ENCODE data around the gene GLIS1. TPM values are rescaled to one million over a fixed set of nuclear protein-coding genes. Genes with fewer than 3 reads are reported as not detected.

Gene GLIS1
- total and polyA plus RNA-seq, 7 donors, result 0.03 to 0.40 (median 0.15) TPM

DNA sequence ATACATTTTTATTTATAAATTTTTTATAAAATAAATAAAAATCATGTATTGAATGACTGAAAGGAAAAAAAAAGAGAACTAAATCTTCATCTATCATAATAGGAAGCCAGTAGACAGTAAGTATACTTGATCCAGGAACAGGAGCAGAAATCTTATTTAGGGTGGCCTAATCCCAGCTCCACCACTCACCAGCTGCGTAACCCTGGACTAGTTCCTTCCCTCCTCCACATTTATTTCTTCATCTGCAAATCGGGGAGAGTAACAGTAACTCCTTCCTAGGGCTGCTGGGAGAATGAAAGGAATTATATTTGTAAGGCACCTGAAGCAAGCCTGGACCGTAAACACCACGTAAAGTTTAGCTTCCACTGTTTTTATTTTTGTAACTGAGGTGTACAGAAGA, 17.9 kb downstream of the GLIS1 start:
- DNase-seq (no peak), ATAC-seq (no peak)
- WGBS, 3 donors, result 70 to 81% (median 78%) methylated on average over 4 of the region's 4 CpGs
- intact Hi-C loops (cut with DNase I), result no loop called here
- Histone ChIP-seq H3K36me3 (ENCODE audit: insufficient read depth in 1 of 2, low read depth in 1 of 2) (no peaks in the 10 kb centered on the region), H3K27ac (no peak overlapping the region), H3K27me3 (ENCODE audit: insufficient read depth in 3 of 3, low read length in 2 of 3) (peaks cover 0 to 3% (median 0%) of the 10 kb centered on the region in 3 donors), H3K4me3 (no peak overlapping the region), H3K4me1 (no peaks in the 10 kb centered on the region), H3K9me3 (no peaks in the 10 kb centered on the region)
- TF ChIP-seq, protein P1, sequence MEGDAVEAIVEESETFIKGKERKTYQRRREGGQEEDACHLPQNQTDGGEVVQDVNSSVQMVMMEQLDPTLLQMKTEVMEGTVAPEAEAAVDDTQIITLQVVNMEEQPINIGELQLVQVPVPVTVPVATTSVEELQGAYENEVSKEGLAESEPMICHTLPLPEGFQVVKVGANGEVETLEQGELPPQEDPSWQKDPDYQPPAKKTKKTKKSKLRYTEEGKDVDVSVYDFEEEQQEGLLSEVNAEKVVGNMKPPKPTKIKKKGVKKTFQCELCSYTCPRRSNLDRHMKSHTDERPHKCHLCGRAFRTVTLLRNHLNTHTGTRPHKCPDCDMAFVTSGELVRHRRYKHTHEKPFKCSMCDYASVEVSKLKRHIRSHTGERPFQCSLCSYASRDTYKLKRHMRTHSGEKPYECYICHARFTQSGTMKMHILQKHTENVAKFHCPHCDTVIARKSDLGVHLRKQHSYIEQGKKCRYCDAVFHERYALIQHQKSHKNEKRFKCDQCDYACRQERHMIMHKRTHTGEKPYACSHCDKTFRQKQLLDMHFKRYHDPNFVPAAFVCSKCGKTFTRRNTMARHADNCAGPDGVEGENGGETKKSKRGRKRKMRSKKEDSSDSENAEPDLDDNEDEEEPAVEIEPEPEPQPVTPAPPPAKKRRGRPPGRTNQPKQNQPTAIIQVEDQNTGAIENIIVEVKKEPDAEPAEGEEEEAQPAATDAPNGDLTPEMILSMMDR (IDR thresholded peaks at IDR 0.05), result no peak

DNA sequence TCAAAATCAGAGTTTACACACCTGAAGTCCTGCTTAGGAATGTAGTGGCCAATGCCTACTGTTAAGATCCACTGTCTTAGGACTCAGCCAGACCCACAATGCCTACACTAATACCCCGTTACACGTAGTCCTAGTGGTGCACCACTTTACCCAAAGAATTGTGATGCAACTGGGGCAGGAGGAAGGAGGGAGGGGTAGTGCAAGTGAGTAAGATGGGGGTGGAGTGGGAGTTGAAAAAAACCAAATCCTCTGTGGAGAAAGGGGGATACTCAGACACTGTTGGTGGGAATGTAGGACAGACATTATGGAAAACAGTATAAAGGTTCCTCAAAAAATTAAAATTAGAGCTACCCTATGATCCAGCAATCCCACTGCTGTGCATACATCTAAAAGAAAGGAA, 19.5 kb downstream of the GLIS1 start:
- TF ChIP-seq, protein P1 (IDR thresholded peaks at IDR 0.05), result no peak
- H3K36me3 ChIP-seq (ENCODE audit: insufficient read depth in 1 of 2, low read depth in 1 of 2), result no peaks in the 10 kb centered on the region
- H3K4me3 ChIP-seq, result no peak overlapping the region
- intact Hi-C loops (cut with DNase I), result no loop called here
- DNase-seq, result no peak
- peaks cover 0 to 13% (median 0%) of the 10 kb centered on the region in 3 donors for H3K27me3 ChIP-seq (ENCODE audit: insufficient read depth in 3 of 3, low read length in 2 of 3)
- no peak for ATAC-seq
- 66 to 73% (median 71%) methylated on average over 2 of the region's 2 CpGs for WGBS, 3 donors
- no peaks in the 10 kb centered on the region for H3K9me3 ChIP-seq
- H3K4me1 ChIP-seq, result no peaks in the 10 kb centered on the region
- H3K27ac ChIP-seq, result no peak overlapping the region

DNA sequence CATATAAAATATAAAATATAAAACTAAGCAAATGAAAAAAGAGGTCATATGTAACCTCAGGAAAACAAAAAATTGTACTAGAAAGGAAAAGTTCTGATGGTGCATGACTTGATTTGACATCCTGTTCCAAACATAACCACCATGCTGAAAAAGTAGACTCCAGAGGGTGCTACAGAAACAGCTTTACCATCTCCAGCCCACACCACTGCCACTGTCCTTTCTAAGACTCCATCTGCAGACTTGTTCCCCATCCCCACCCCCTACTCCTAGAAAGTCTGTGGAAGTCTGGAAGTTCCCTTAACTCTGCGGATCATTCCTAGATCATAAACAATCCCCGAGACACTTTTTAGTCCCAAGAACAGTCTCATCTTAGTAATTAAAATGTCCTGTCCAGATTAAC, 20.5 kb downstream of the GLIS1 start:
- DNase-seq (no peak), ATAC-seq (no peak)
- Histone ChIP-seq H3K27me3 (ENCODE audit: insufficient read depth in 3 of 3, low read length in 2 of 3) (peaks cover 0 to 13% (median 0%) of the 10 kb centered on the region in 3 donors), H3K27ac (no peak overlapping the region), H3K9me3 (no peaks in the 10 kb centered on the region), H3K4me1 (no peaks in the 10 kb centered on the region), H3K36me3 (ENCODE audit: insufficient read depth in 1 of 2, low read depth in 1 of 2) (no peaks in the 10 kb centered on the region), H3K4me3 (no peak overlapping the region)
- TF ChIP-seq, protein P1 (IDR thresholded peaks at IDR 0.05), result no peak
- intact Hi-C loops (cut with DNase I), result no loop called here
- 65 to 73% (median 71%) methylated on average over 2 of the region's 2 CpGs for WGBS, 3 donors

DNA sequence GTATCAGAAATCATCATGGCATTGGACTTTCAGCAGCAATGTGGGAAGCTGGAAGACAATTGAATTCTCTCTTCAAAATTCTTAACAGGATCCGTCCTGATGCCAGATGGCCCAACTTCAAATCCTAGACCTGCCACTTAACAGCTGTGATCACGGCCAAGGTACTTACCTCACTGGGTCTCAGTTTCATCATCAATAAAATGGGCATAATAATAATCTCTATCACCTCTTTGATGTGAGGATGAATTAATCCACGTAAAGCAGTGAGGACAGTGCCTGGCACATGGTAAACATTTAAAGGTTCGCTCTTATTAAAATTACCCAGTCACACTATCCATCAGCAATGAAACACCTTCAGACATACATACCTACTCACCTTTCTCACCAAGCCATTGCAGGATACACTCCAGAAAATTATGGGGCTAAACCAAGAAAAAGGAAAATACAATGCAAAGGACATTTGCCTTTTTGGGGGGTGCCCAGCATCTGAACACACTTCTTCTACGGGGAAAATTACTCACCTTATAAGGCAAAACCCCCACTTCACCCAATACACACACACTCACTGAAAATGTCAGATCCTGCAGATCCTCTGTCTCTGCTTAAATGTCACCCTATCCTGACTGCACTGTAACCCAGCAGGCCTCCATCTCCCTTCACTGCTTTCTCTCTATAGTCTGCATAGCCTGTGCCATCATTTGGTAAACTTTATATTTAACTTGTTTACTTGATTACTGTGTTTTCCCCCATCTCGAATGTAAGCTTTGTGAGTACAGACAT, 21.7 kb downstream of the GLIS1 start:
- intact Hi-C loops (cut with DNase I), result no loop called here
- 72 to 80% (median 73%) methylated on average over 6 of the region's 6 CpGs for WGBS, 3 donors
- Histone ChIP-seq H3K9me3 (no peaks in the 10 kb centered on the region), H3K4me1 (no peaks in the 10 kb centered on the region), H3K27ac (no peak overlapping the region), H3K36me3 (ENCODE audit: insufficient read depth in 1 of 2, low read depth in 1 of 2) (no peaks in the 10 kb centered on the region), H3K27me3 (ENCODE audit: insufficient read depth in 3 of 3, low read length in 2 of 3) (peaks cover 0 to 13% (median 0%) of the 10 kb centered on the region in 3 donors), H3K4me3 (no peak overlapping the region)
- no peak for ATAC-seq
- TF ChIP-seq, protein P1 (IDR thresholded peaks at IDR 0.05), result no peak
- no peak for DNase-seq
